HG02973 (cell line): ENCODE measurements around the gene ATG9A.
"Not testable (repeated sequence)": the region's sequence is repeated elsewhere in the genome, so short reads cannot be mapped to it uniquely, and the experiment has no call there.

ENCODE experiments used
- ATAC-seq: cut with Tn5 transposase; IDR thresholded peaks from one replicate; pipeline ENCODE4 v1.9.1; 2021; ENCODE audit warnings: moderate library complexity; ENCODE audit not compliant: unreplicated experiment

ATG9A gene

GRCh38 chr2:219229305-219230058 lies at the start of gene ATG9A, which contains the start of gene ANKZF1:
Gene ATG9A (minus strand): TSS chr2:219229636. CDS start chr2:219228024, 1,612 bp downstream.
Gene ANKZF1 (plus strand): TSS chr2:219229806. CDS start chr2:219230258, 452 bp downstream.
- ATAC-seq: peak; percentile 95

- no peak for ATAC-seq
These were observed 49.3 kb upstream of the ATG9A start for GRCh38 chr2:219278655-219279150.

GRCh38 chr2:219277703-219278654 lies 48.5 kb upstream of the ATG9A start:
- no peak for ATAC-seq

- ATAC-seq: no peak
These were observed 45.0 kb upstream of the ATG9A start for GRCh38 chr2:219274361-219274921.

GRCh38 chr2:219273937-219274336 lies 44.5 kb upstream of the ATG9A start:
- ATAC-seq: no peak

- ATAC-seq: no peak
These were observed 43.6 kb upstream of the ATG9A start for GRCh38 chr2:219272995-219273394.

GRCh38 chr2:219272356-219272755 lies 42.9 kb upstream of the ATG9A start:
- ATAC-seq: no peak

- ATAC-seq: no peak
These were observed 41.6 kb upstream of the ATG9A start for GRCh38 chr2:219271021-219271420.

GRCh38 chr2:219270055-219270372 lies 40.6 kb upstream of the ATG9A start:
- no peak for ATAC-seq

- no peak for ATAC-seq
These were observed 40.1 kb upstream of the ATG9A start for GRCh38 chr2:219269362-219270054.

GRCh38 chr2:219268294-219268693 lies 38.9 kb upstream of the ATG9A start:
- no peak for ATAC-seq

GRCh38 chr2:219266886-219267285 lies 37.5 kb upstream of the ATG9A start:
- no peak for ATAC-seq

GRCh38 chr2:219266232-219266631 lies 36.8 kb upstream of the ATG9A start:
- ATAC-seq: no peak

GRCh38 chr2:219261024-219261855 lies 31.8 kb upstream of the ATG9A start:
- ATAC-seq: no peak

GRCh38 chr2:219258942-219259341 lies 29.5 kb upstream of the ATG9A start:
- ATAC-seq: not testable (repeated sequence)

GRCh38 chr2:219254590-219255201 lies 25.3 kb upstream of the ATG9A start:
- ATAC-seq: peak; percentile 34

GRCh38 chr2:219253753-219254589 lies 24.5 kb upstream of the ATG9A start, which contains the start of gene TUBA4A:
Gene TUBA4A (minus strand): TSS chr2:219253918. CDS start chr2:219253858, 60 bp downstream.
- ATAC-seq: peak; percentile 52
